Lower leg skin (tissue), 4 donors: Measurements from ENCODE around the gene EPB42. TPM values are rescaled to one million over a fixed set of nuclear protein-coding genes. Genes with fewer than 3 reads are reported as not detected.

ENCODE experiments used
- DNase-seq, 2 donors: peaks; one replicate each; pipeline ENCODE4 v3.0.0-alpha.2; 2019; ENCODE audit warnings: low spot score in 2 of 2
- H3K4me3 ChIP-seq: fragments of 200-600 bp; sonication (generic); 2 replicates; pipeline ENCODE4 v1.5.1; 2017; ENCODE audit warnings: mild to moderate bottlenecking, low read depth; ENCODE audit not compliant: poor library complexity, severe bottlenecking
- CTCF ChIP-seq, 3 donors: fragments of 450-650 bp; IDR thresholded peaks; one replicate each; pipeline ENCODE4 v1.5.1; 2016; ENCODE audit warnings: antibody characterized with exemption in 3 of 3, mild to moderate bottlenecking in 3 of 3, moderate library complexity in 2 of 3
- POLR2A ChIP-seq, 2 donors: fragments of 450-650 bp; IDR thresholded peaks; one replicate each; pipeline ENCODE4 v1.6.1; 2016 to 2017; ENCODE audit warnings: antibody characterized with exemption in 2 of 2, mild to moderate bottlenecking in 1 of 2, moderate library complexity in 1 of 2
- WGBS, 2 donors: methylation state at CpG; one replicate each; pipeline ENCODE4 v1.1.5; 2018; 5-methylcytosine and 5-hydroxymethylcytosine counted together
- intact Hi-C: fragments of 100-400 bp; cut with DNase I; formaldehyde crosslinking; loops from one replicate; pipeline ENCODE4 v1.15.0; 2023; ENCODE audit warnings: low total_unique reads
- total RNA-seq, 4 donors: library from RNA; depleted of rRNA; stranded (reverse); fragments of >200 nt; gene quantifications; one replicate each; pipeline ENCODE4 v1.1.0, GENCODE V29; 2016

Gene EPB42
- total RNA-seq, 4 donors from 2014 or later: 0.20 TPM; not detected in 3

- WGBS, 2 donors: 87 to 98% methylated on average over 2 of the region's 2 CpGs
- H3K4me3 ChIP-seq: no peak overlapping the region
- intact Hi-C loops: no loop called here
- DNase-seq: no peak
- no peak for TF ChIP-seq CTCF (IDR thresholded peaks at IDR 0.05)
- TF ChIP-seq POLR2A (IDR thresholded peaks at IDR 0.05): no peak
Measured at GRCh38 chr15:43165801-43166325, 55.0 kb downstream of the EPB42 start.

DNA sequence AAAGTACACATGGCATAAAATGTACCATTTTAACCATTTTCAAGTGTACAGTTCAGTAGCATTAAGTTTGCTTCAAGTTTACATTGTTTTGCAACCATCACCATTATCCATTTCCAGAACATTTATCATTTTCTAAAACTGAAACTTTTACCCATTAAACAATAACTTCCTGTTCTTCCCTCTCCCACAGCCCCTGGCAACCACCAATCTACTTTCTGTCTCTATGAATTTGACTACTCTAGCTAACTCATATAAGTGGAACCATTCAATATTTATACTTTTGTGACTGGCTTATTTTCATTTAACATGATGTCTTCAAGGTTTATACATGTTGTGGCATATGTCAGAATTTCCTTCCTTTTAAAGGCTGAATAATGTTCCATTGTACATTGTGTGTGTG lies 67.5 kb downstream of the EPB42 start:
- intact Hi-C loops: no loop called here
- no peak overlapping the region for H3K4me3 ChIP-seq
- TF ChIP-seq CTCF (IDR thresholded peaks at IDR 0.05) (no peak), POLR2A (IDR thresholded peaks at IDR 0.05) (no peak)
- no peak for DNase-seq

DNA sequence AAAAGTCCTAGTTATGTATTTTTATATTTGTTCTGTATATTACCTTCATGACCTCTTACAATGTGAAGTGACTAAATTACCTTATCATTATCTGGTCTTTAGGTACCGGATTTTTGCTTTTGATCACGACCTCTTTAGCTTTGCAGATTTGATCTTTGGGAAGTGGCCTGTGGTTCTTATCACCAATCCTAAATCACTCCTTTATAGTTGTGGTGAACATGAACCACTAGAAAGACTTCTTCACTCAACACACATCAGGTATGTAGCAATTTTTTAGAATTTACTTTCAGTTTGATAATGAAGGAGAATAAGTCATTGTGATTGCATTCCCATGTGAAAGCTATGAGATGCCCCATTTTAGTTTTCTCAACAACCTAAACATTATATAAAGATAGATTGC lies 69.1 kb downstream of the EPB42 start:
- 83% methylated on average over 2 of the region's 2 CpGs for WGBS, 2 donors
- H3K4me3 ChIP-seq: no peak overlapping the region
- intact Hi-C loops: no loop called here
- DNase-seq: no peak
- no peak for TF ChIP-seq CTCF (IDR thresholded peaks at IDR 0.05)

GRCh38 chr15:43150191-43150929 lies 70.5 kb downstream of the EPB42 start:
- no peak for DNase-seq
- TF ChIP-seq CTCF (IDR thresholded peaks at IDR 0.05): no peak
- TF ChIP-seq POLR2A (IDR thresholded peaks at IDR 0.05): no peak
- intact Hi-C loops: no loop called here
- H3K4me3 ChIP-seq: no peak overlapping the region
- 90 to 92% methylated on average over 5 of the region's 5 CpGs for WGBS, 2 donors

Other genes starting within 250 kb of the EPB42 start
- 10 to 100 TPM; 11.6 to 38.2 (median 17.2) TPM for gene UBR1, start 115.0 kb downstream of the EPB42 start, total RNA-seq
- gene TMEM62, start 87.4 kb downstream of the EPB42 start, total RNA-seq: 10 to 100 TPM; 10.7 to 33.4 (median 20.0) TPM
- 100 to 1,000 TPM in 3 of 4 donors, 10 to 100 TPM in 1; 74.9 to 166 (median 114) TPM for gene CCNDBP1, start 35.6 kb downstream of the EPB42 start, total RNA-seq
- gene TGM5, start 45.9 kb upstream of the EPB42 start, total RNA-seq: 100 to 1,000 TPM in 2 of 4 donors, 10 to 100 TPM in 2; 72.5 to 121 (median 105) TPM
- gene TGM7, start 81.2 kb upstream of the EPB42 start, total RNA-seq: not detected
- 1 to 10 TPM; 4.9 to 8.9 (median 5.9) TPM for gene LCMT2, start 109.6 kb upstream of the EPB42 start, total RNA-seq
- gene ZSCAN29, start 150.0 kb upstream of the EPB42 start, total RNA-seq: 10 to 100 TPM in 3 of 4 donors, 1 to 10 TPM in 1; 9.6 to 20.6 (median 12.9) TPM
- gene TUBGCP4, start 150.1 kb upstream of the EPB42 start, total RNA-seq: 10 to 100 TPM; 12.3 to 19.4 (median 15.3) TPM